HepG2 (cell line): ENCODE measurements around the gene TTLL11. TPM values are rescaled to one million over a fixed set of nuclear protein-coding genes. Genes with fewer than 3 reads are reported as not detected.

Experiments used
- ATAC-seq: fragments of 200-7000 bp; cut with Tn5 transposase; 3 replicates; pipeline ENCODE4 v1.9.1; 2020; ENCODE audit warnings: mild to moderate bottlenecking, moderate library complexity
- BruUV-seq: library from RNA; stranded (reverse); fragments of 400-500 nt; replicated peaks from 2 replicates; lab custom pipeline; 2021; lab: Mats Ljungman, UMichigan
- CTCF ChIA-PET: fragments of 300-600 bp; formaldehyde crosslinking; extraction: SDS; loops from one replicate; lab custom pipeline; 2021; ENCODE audit warnings: low total read pairs, inconsistent platforms, low intra/inter-chr PET ratio; lab: Yijun Ruan, JAX
- POLR2A ChIA-PET: fragments of 350-600 bp; sonication (Branson Sonifier 250); formaldehyde crosslinking; loops from one replicate; lab custom pipeline; 2020; ENCODE audit warnings: antibody characterized with exemption, inconsistent platforms; lab: Yijun Ruan, JAX
- DNase-seq: peaks from one replicate; pipeline ENCODE4 v3.0.0-alpha.2; 2015; ENCODE audit warnings: low spot score
- FAIRE-seq: peaks from 3 replicates; lab custom pipeline; 2011; peaks lifted over from hg19 to GRCh38; lab: Jason Lieb, UNC
- H2AFZ ChIP-seq: one replicate; pipeline ENCODE4 v1.6.1; 2011; ENCODE audit warnings: low read length, inconsistent platforms
- H3K27ac ChIP-seq: fragments of 300-600 bp; 3 replicates; pipeline ENCODE4 v1.8.0; 2011; ENCODE audit warnings: mixed run types, mild to moderate bottlenecking, mixed read lengths, low read length, inconsistent platforms; ENCODE audit not compliant: insufficient read depth; ENCODE audit errors: extremely low read length
- H3K27me3 ChIP-seq, 2 experiments: fragments of 200-600 bp in 1 of 2; 2 replicates in 1 of 2; 3 replicates in 1 of 2; pipeline versions ENCODE4 v1.6.0 to v1.8.0; 2011; ENCODE audit warnings: low read length in 2 of 2, mild to moderate bottlenecking in 2 of 2, moderate library complexity in 2 of 2, inconsistent platforms in 1 of 2; ENCODE audit not compliant: insufficient read depth in 2 of 2, control insufficient read depth in 1 of 2
- H3K36me3 ChIP-seq, 2 experiments: fragments of 200-600 bp in 1 of 2; replicated peaks in 1 of 2; 2 replicates in 1 of 2; 3 replicates in 1 of 2; pipeline versions ENCODE4 v1.5.1 to v1.8.0; 2011; ENCODE audit warnings: low read length in 2 of 2, inconsistent platforms in 1 of 2; ENCODE audit not compliant: insufficient read depth in 2 of 2, control insufficient read depth in 1 of 2
- H3K4me1 ChIP-seq: 2 replicates; pipeline ENCODE4 v1.5.1; 2012; ENCODE audit warnings: low read length, inconsistent platforms; ENCODE audit not compliant: insufficient read depth
- H3K4me2 ChIP-seq: 2 replicates; pipeline ENCODE4 v1.6.0; 2011; ENCODE audit warnings: low read depth, low read length, inconsistent platforms
- H3K4me3 ChIP-seq, 3 experiments: fragments of 200-600 bp in 1 of 3; sonication (generic), shearing (Covaris generic) in 1 of 3; replicated peaks in 1 of 3; 2 replicates each; pipeline ENCODE4 v1.5.1; 2011 to 2016; ENCODE audit warnings: low read length in 3 of 3, inconsistent platforms in 2 of 3, low read depth in 2 of 3, mild to moderate bottlenecking in 2 of 3, control low read depth in 1 of 3, mixed read lengths in 1 of 3; ENCODE audit not compliant: insufficient read depth in 1 of 3
- H3K79me2 ChIP-seq: one replicate; pipeline ENCODE4 v1.6.1; 2011; ENCODE audit warnings: low read length, inconsistent platforms; ENCODE audit not compliant: insufficient read depth
- H3K9ac ChIP-seq: 2 replicates; pipeline ENCODE4 v1.6.0; 2011; ENCODE audit warnings: mild to moderate bottlenecking, low read depth, low read length, inconsistent platforms; ENCODE audit not compliant: insufficient read depth
- H3K9me3 ChIP-seq: 2 replicates; pipeline ENCODE4 v1.5.1; 2012; ENCODE audit warnings: mild to moderate bottlenecking, low read length
- H4K20me1 ChIP-seq: 2 replicates; pipeline ENCODE4 v1.6.0; 2011; ENCODE audit warnings: inconsistent platforms, mild to moderate bottlenecking, low read length, moderate library complexity; ENCODE audit not compliant: insufficient read depth
- HIVEP1 ChIP-seq: sonication (generic); formaldehyde crosslinking; IDR thresholded peaks from 2 replicates; pipeline ENCODE4 v1.4.0; 2020; ENCODE audit warnings: mild to moderate bottlenecking, missing genetic modification reagents
- HOXA9 ChIP-seq: sonication (generic); formaldehyde crosslinking; IDR thresholded peaks from 2 replicates; pipeline ENCODE4 v1.8.1; 2022; ENCODE audit warnings: missing genetic modification reagents, mild to moderate bottlenecking, moderate library complexity, borderline replicate concordance
- IRF2 ChIP-seq: IDR thresholded peaks from 2 replicates; pipeline ENCODE4 v1.6.1; 2018; ENCODE audit warnings: missing genetic modification reagents, missing compliant biosample characterization
- ZFP1 ChIP-seq: IDR thresholded peaks from 2 replicates; pipeline ENCODE4 v1.6.1; 2016
- ZNF282 ChIP-seq: fragments of 450-650 bp; IDR thresholded peaks from 2 replicates; pipeline ENCODE4 v1.6.1; 2018; ENCODE audit not compliant: partially characterized antibody
- ZNF468 ChIP-seq: sonication (generic); formaldehyde crosslinking; IDR thresholded peaks from 2 replicates; pipeline ENCODE4 v1.8.0; 2022; ENCODE audit warnings: mild to moderate bottlenecking, moderate library complexity, missing genetic modification reagents
- WGBS: methylation state at CpG from one replicate; pipeline ENCODE4 v1.1.6; 2017; ENCODE audit warnings: low lambda C conversion rate; 5-methylcytosine and 5-hydroxymethylcytosine counted together
- in situ Hi-C: cut with HindIII; loops from 2 replicates; pipeline ENCODE4 v1.10.0; 2017; ENCODE audit warnings: low pct_unique_long_range_greater_than_20kb; ENCODE audit not compliant: extremely low pct_ligation_motif_present
- intact Hi-C: fragments of 100-400 bp; cut with micrococcal nuclease; formaldehyde crosslinking; loops from one replicate; pipeline ENCODE4 v1.10.0; 2022; ENCODE audit not compliant: unreplicated experiment
- polyA plus RNA-seq, 8 experiments: library from polyadenylated mRNA; depleted of rRNA in 3 of 8; stranded (reverse) in 7 of 8; unstranded in 1 of 8; fragments of >200 nt; fragmentation: Illumina TruSeq in 4 of 8; extraction: Trizol in 4 of 8; gene quantifications; 2 replicates each; pipeline versions ENCODE4 v1.2.1 to v1.2.3, GENCODE V29; 2011 to 2016; ENCODE audit warnings: low read depth in 4 of 8, missing spikeins in 1 of 8, mixed read lengths in 1 of 8; ENCODE audit not compliant: insufficient read depth in 1 of 8
- total RNA-seq, 5 experiments: library from RNA; depleted of rRNA; stranded (reverse); fragments of >200 nt; fragmentation: Illumina TruSeq; extraction: Trizol; gene quantifications; 2 replicates each; pipeline ENCODE4 v1.2.3, GENCODE V29; 2016; ENCODE audit warnings: low read depth in 1 of 5
- TF ChIP-seq, protein P1 (sequence below): sonication (generic); formaldehyde crosslinking; IDR thresholded peaks from 2 replicates; pipeline ENCODE4 v1.4.0; 2020; ENCODE audit warnings: missing genetic modification reagents

Gene TTLL11
- total and polyA plus RNA-seq, 2 of the 13 experiments (the other 11 are each of a cell fraction or from before 2014, with no cell fraction given), result 4.5 to 5.2 TPM

GRCh38 chr9:122096620-122097415 is 3.7 kb upstream of the TTLL11 start:
- DNase-seq (no peak), ATAC-seq (no peak), FAIRE-seq (no peak)
- POLR2A ChIA-PET, result no interaction called here
- no peak overlapping the region for H3K27ac ChIP-seq
- intact Hi-C loops (loop anchor here (5.0 kb wide), 3 partner anchors 165 to 715 kb away; partner anchors contain the start of genes MRRF and RBM18), in situ Hi-C loops (loop anchor here (5.0 to 10.0 kb wide), 2 partner anchors 250 to 358 kb away; no protein-coding TSS in a partner anchor)
- no peaks in the 10 kb centered on the region for H3K9me3 ChIP-seq
- H3K27me3 ChIP-seq, result peaks cover 0 to 7% of the 10 kb centered on the region in 2 experiments
- no peaks in the 10 kb centered on the region for H4K20me1 ChIP-seq
- H3K9ac ChIP-seq, result no peak overlapping the region
- peaks cover 33% of the 10 kb centered on the region for H3K4me1 ChIP-seq
- no TSS peak for BruUV-seq
- no peak overlapping the region for H2AFZ ChIP-seq
- 27% methylated on average over 4 of the region's 4 CpGs for WGBS
- no peaks in the 10 kb centered on the region for H3K36me3 ChIP-seq
- TF ChIP-seq ZNF468, result no peak
- no peak for TF ChIP-seq HIVEP1
- no peak for TF ChIP-seq ZFP1 (CRISPR knock-in tag)
- TF ChIP-seq ZNF282, result no peak
- no peak for TF ChIP-seq IRF2
- TF ChIP-seq, protein P1, sequence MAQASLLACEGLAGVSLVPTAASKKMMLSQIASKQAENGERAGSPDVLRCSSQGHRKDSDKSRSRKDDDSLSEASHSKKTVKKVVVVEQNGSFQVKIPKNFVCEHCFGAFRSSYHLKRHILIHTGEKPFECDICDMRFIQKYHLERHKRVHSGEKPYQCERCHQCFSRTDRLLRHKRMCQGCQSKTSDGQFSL, result no peak
- no peak for TF ChIP-seq HOXA9 (CRISPR knock-in tag)
- H3K4me3 ChIP-seq, result no peak overlapping the region
- CTCF ChIA-PET, result interaction anchor here (2.4 to 4.0 kb wide), 2 partner anchors 27 to 254 kb away, joined by 9 to 87 read pairs; no protein-coding TSS in a partner anchor
- no peak overlapping the region for H3K4me2 ChIP-seq
- H3K79me2 ChIP-seq, result no peaks in the 10 kb centered on the region
